ENCODE data around the gene YWHAB. TPM values are rescaled to one million over a fixed set of nuclear protein-coding genes. Genes with fewer than 3 reads are reported as not detected.
A peak's percentile ranks its signal among the peaks of the same experiment; 100 is the strongest.

YWHAB gene
- total RNA-seq, 2 experiments from 2014 or later, result 163 to 167 TPM

DNA sequence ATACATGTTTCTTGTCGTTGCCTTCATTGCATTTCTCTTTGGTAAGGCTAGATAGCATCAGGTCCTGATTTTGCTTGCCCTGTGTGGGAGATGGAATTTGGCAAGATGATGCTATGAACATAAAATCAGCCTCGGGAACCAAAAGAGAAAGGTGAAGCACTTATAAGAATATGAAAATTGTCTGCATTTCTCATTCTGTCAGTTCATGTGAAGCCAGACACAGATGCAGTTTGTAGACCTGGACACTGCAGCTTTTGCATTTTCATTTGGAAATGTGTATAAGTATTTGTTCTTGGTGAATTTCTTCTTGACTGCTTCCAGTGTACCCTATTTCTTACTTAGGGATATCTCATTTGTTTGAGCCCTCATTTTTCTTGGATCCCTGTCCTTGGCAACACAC, 1.3 kb downstream of the YWHAB start:
- H3K4me1 Mint-ChIP-seq (ENCODE audit: low read depth), result peaks cover 81% of the 10 kb centered on the region
- H3K36me3 Mint-ChIP-seq (ENCODE audit: low read depth), result peaks cover 61% of the 10 kb centered on the region
- Histone ChIP-seq H3K27ac (ENCODE audit: low read depth in 1 of 2, low read length in 2 of 2) (peak overlapping the region; percentile 89 to 93), H3K4me3 (ENCODE audit: low read length) (peak overlapping the region; percentile 91), H3K36me3 (ENCODE audit: insufficient read depth, low read length) (peaks cover 17% of the 10 kb centered on the region), H3K4me1 (ENCODE audit: insufficient read depth, low read length) (peaks cover 46% of the 10 kb centered on the region), H3K27me3 (ENCODE audit: control insufficient read depth in 1 of 2, insufficient read depth in 2 of 2, low read length in 2 of 2) (no peaks in the 10 kb centered on the region), H3K9me3 (ENCODE audit: control insufficient read depth in 1 of 2, insufficient read depth in 1 of 2, low read length in 2 of 2) (no peaks in the 10 kb centered on the region)
- no peaks in the 10 kb centered on the region for H3K27me3 Mint-ChIP-seq
- POLR2A ChIA-PET, result no interaction called here
- H3K4me3 Mint-ChIP-seq, result peak overlapping the region; percentile 98
- H3K9me3 Mint-ChIP-seq, result no peaks in the 10 kb centered on the region
- intact Hi-C loops (cut with DNase I, micrococcal nuclease), result loop anchor here (2.0 to 10.0 kb wide), 9 partner anchors 22 to 1432 kb away; partner anchors contain the start of genes OSER1 (in 2 of the 2), PIGT (in 1 of the 2), SERINC3 (in 1 of the 2) and SRSF6 (in 1 of the 2)
- ATAC-seq (ENCODE audit: poor library complexity), result no peak
- H3K27ac Mint-ChIP-seq, result peak overlapping the region; percentile 89
- TF ChIP-seq, protein P1, sequence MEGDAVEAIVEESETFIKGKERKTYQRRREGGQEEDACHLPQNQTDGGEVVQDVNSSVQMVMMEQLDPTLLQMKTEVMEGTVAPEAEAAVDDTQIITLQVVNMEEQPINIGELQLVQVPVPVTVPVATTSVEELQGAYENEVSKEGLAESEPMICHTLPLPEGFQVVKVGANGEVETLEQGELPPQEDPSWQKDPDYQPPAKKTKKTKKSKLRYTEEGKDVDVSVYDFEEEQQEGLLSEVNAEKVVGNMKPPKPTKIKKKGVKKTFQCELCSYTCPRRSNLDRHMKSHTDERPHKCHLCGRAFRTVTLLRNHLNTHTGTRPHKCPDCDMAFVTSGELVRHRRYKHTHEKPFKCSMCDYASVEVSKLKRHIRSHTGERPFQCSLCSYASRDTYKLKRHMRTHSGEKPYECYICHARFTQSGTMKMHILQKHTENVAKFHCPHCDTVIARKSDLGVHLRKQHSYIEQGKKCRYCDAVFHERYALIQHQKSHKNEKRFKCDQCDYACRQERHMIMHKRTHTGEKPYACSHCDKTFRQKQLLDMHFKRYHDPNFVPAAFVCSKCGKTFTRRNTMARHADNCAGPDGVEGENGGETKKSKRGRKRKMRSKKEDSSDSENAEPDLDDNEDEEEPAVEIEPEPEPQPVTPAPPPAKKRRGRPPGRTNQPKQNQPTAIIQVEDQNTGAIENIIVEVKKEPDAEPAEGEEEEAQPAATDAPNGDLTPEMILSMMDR (IDR thresholded peaks at IDR 0.05), result no peak
- no peak for DNase-seq
- CTCF ChIA-PET, result no interaction called here

DNA sequence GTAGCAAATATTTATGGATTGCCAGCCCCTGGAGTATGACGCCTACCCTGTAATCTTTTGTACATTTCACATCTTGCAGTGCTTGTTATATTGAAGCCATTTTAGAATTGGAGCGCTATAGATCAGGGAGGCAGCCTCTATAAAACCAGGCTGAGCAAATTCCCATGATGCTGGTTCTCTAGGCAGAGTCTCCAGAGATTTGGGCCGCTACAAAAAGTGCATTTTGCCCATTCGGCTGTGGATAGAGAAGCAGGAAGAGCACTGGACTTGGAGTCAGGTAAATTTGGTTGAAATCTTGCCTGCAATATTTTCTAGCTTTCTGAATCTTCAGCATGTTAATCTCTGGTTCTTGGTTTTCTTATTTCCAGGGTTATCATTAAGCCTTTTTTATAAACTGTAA, 2.0 kb downstream of the YWHAB start:
- ChIA-PET CTCF (interaction anchor here (0.9 to 1.6 kb wide), 6 partner anchors 8 to 84 kb away, joined by 3 to 6 read pairs (median 3); partner anchors contain the start of gene PABPC1L), POLR2A (interaction anchor here (1.4 to 4.0 kb wide), 6 partner anchors 9 to 92 kb away, joined by 3 to 24 read pairs (median 8); partner anchors contain the start of genes PABPC1L and TOMM34)
- Mint-ChIP-seq H3K36me3 (ENCODE audit: low read depth) (peaks cover 67% of the 10 kb centered on the region), H3K9me3 (no peaks in the 10 kb centered on the region), H3K4me1 (ENCODE audit: low read depth) (peaks cover 87% of the 10 kb centered on the region), H3K4me3 (peak overlapping the region; percentile 98), H3K27me3 (no peaks in the 10 kb centered on the region), H3K27ac (peak overlapping the region; percentile 89)
- H3K4me1 ChIP-seq (ENCODE audit: insufficient read depth, low read length), result peaks cover 46% of the 10 kb centered on the region
- H3K27me3 ChIP-seq (ENCODE audit: control insufficient read depth in 1 of 2, insufficient read depth in 2 of 2, low read length in 2 of 2), result no peaks in the 10 kb centered on the region
- DNase-seq, result no peak
- H3K36me3 ChIP-seq (ENCODE audit: insufficient read depth, low read length), result peaks cover 19% of the 10 kb centered on the region
- no peaks in the 10 kb centered on the region for H3K9me3 ChIP-seq (ENCODE audit: control insufficient read depth in 1 of 2, insufficient read depth in 1 of 2, low read length in 2 of 2)
- TF ChIP-seq, protein P1 (IDR thresholded peaks at IDR 0.05), result no peak
- ATAC-seq (ENCODE audit: poor library complexity), result no peak
- intact Hi-C loops (cut with DNase I, micrococcal nuclease), result loop anchor here (2.0 to 10.0 kb wide), 9 partner anchors 21 to 1433 kb away; partner anchors contain the start of genes OSER1 (in 2 of the 2), PIGT (in 1 of the 2), SERINC3 (in 1 of the 2) and SRSF6 (in 1 of the 2)
- H3K27ac ChIP-seq (ENCODE audit: low read depth in 1 of 2, low read length in 2 of 2), result no peak overlapping the region
- peak overlapping the region; percentile 91 for H3K4me3 ChIP-seq (ENCODE audit: low read length)

DNA sequence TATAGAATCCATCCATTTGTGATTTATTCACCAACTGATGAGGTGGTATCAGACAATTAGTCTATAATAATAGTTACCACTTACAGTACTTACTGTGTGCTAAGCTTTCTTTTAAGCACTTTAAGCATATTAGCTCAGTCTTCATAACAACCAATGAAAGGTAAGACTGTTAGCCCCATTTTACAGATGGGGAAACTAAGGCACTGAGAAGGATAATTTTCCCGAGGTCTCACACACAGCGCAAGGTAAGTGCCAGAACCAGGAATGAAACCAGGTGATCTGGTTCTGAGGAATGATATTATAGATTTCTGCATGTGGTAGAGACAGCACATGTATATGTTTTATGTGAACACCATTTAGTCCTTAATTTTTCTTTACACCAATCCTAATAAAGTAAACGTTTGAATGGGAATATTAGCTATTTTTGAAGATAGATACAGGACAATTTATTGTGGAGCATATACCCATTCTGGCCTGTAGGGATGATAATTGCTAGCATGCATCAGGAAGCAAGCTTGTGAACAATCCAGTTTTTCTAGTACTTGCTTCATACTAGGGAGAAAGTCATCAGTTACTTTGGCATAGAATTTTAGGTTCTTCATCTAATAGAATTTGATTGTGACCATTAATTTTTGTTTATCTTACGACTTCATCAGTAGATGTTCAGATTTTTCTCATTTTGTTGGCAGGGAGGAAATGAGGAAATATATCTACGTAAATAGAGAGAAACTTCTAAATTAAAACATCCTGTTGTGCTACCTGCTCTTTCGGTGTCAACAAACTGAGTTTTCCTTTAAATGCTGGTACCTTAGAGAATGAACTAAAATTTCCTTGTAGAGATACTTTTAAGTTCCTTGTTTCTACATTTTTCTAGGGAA, 3.0 kb downstream of the YWHAB start:
- ATAC-seq (ENCODE audit: poor library complexity) (peak; percentile 13), DNase-seq (peak in 3 of 14 experiments; percentile 37 to 48 (median 39))
- H3K36me3 ChIP-seq (ENCODE audit: insufficient read depth, low read length), result peaks cover 19% of the 10 kb centered on the region
- H3K27me3 Mint-ChIP-seq, result no peaks in the 10 kb centered on the region
- peaks cover 44% of the 10 kb centered on the region for H3K4me1 ChIP-seq (ENCODE audit: insufficient read depth, low read length)
- CTCF ChIA-PET, result interaction anchor here (0.9 to 1.6 kb wide), 10 partner anchors 8 to 246 kb away, joined by 3 to 6 read pairs (median 3); partner anchors contain the start of gene PABPC1L
- peak overlapping the region; percentile 31 to 57 for H3K27ac ChIP-seq (ENCODE audit: low read depth in 1 of 2, low read length in 2 of 2)
- H3K4me3 Mint-ChIP-seq, result peak overlapping the region; percentile 98
- no peaks in the 10 kb centered on the region for H3K9me3 ChIP-seq (ENCODE audit: control insufficient read depth in 1 of 2, insufficient read depth in 1 of 2, low read length in 2 of 2)
- H3K4me3 ChIP-seq (ENCODE audit: low read length), result peak overlapping the region; percentile 91
- no peaks in the 10 kb centered on the region for H3K9me3 Mint-ChIP-seq
- peaks cover 85% of the 10 kb centered on the region for H3K4me1 Mint-ChIP-seq (ENCODE audit: low read depth)
- no peaks in the 10 kb centered on the region for H3K27me3 ChIP-seq (ENCODE audit: control insufficient read depth in 1 of 2, insufficient read depth in 2 of 2, low read length in 2 of 2)
- TF ChIP-seq, protein P1 (IDR thresholded peaks at IDR 0.05), result peak; percentile 21
- H3K27ac Mint-ChIP-seq, result peak overlapping the region; percentile 89
- intact Hi-C loops (cut with DNase I, micrococcal nuclease), result loop anchor here (2.0 to 10.0 kb wide), 8 partner anchors 20 to 1434 kb away; partner anchors contain the start of genes OSER1 (in 2 of the 2), PIGT (in 1 of the 2), SERINC3 (in 1 of the 2) and SRSF6 (in 1 of the 2)
- POLR2A ChIA-PET, result interaction anchor here (0.5 to 4.0 kb wide), 13 partner anchors 8 to 1223 kb away, joined by 3 to 24 read pairs (median 4); partner anchors contain the start of genes PABPC1L and TOMM34
- peaks cover 67% of the 10 kb centered on the region for H3K36me3 Mint-ChIP-seq (ENCODE audit: low read depth)

Measured in CD4-positive, alpha-beta T cell (primary cell).